GM23338 (cell line): Measurements from ENCODE around the gene AFF1. TPM values are rescaled to one million over a fixed set of nuclear protein-coding genes. Genes with fewer than 3 reads are reported as not detected.

Experiments used
- ATAC-seq: fragments of 200-7000 bp; cut with Tn5 transposase; 3 replicates; pipeline ENCODE4 v1.9.1; 2020
- DNase-seq: peaks from one replicate; pipeline ENCODE4 v3.0.0-alpha.2; 2015; ENCODE audit warnings: low spot score
- H2AFZ ChIP-seq: fragments of 200-600 bp; sonication (generic); 2 replicates; pipeline ENCODE4 v1.8.0; 2016; ENCODE audit warnings: antibody characterized with exemption, mild to moderate bottlenecking, moderate library complexity
- H3F3A ChIP-seq: fragments of 200-600 bp; sonication (generic); replicated peaks from 2 replicates; pipeline ENCODE4 v1.8.0; 2017; ENCODE audit warnings: antibody characterized with exemption, mixed run types, low read depth
- H3K27ac ChIP-seq: fragments of 200-600 bp; sonication (generic); 2 replicates; pipeline ENCODE4 v1.6.1; 2016; ENCODE audit warnings: low read depth
- H3K27me3 ChIP-seq: fragments of 200-600 bp; sonication (generic); 2 replicates; pipeline ENCODE4 v1.8.0; 2016; ENCODE audit warnings: mild to moderate bottlenecking, mixed run types, moderate library complexity; ENCODE audit not compliant: insufficient read depth
- H3K36me3 ChIP-seq: fragments of 200-600 bp; sonication (generic); 2 replicates; pipeline ENCODE4 v1.8.0; 2016; ENCODE audit warnings: mild to moderate bottlenecking; ENCODE audit not compliant: insufficient read depth
- H3K4me1 ChIP-seq: fragments of 200-600 bp; sonication (generic); 2 replicates; pipeline ENCODE4 v1.8.0; 2016; ENCODE audit warnings: mild to moderate bottlenecking, moderate library complexity; ENCODE audit not compliant: insufficient read depth
- H3K4me2 ChIP-seq: fragments of 200-600 bp; sonication (generic); 2 replicates; pipeline ENCODE4 v1.7.1; 2017; ENCODE audit warnings: mixed run types
- H3K4me3 ChIP-seq: fragments of 200-600 bp; sonication (generic); 2 replicates; pipeline ENCODE4 v1.6.1; 2016; ENCODE audit warnings: mixed run types
- H3K79me2 ChIP-seq: fragments of 200-600 bp; sonication (generic); replicated peaks from 2 replicates; pipeline ENCODE4 v1.8.0; 2017; ENCODE audit warnings: mild to moderate bottlenecking; ENCODE audit not compliant: insufficient read depth
- H3K9me2 ChIP-seq: fragments of 200-600 bp; sonication (generic); 2 replicates; pipeline ENCODE4 v1.8.0; 2017; ENCODE audit not compliant: insufficient read depth
- H4K20me1 ChIP-seq: fragments of 200-600 bp; sonication (generic); replicated peaks from 2 replicates; pipeline ENCODE4 v1.8.0; 2017; ENCODE audit warnings: mild to moderate bottlenecking; ENCODE audit not compliant: insufficient read depth
- H3K27ac Mint-ChIP-seq: 2 replicates; pipeline ENCODE4 v1.8.0; 2020; ENCODE audit warnings: inconsistent platforms, mild to moderate bottlenecking, moderate library complexity, mixed read lengths
- H3K27me3 Mint-ChIP-seq: 3 replicates; pipeline ENCODE4 v1.8.0; 2022; ENCODE audit warnings: low read depth, mild to moderate bottlenecking, moderate library complexity, mixed read lengths, inconsistent platforms; ENCODE audit not compliant: insufficient read depth, poor library complexity
- H3K36me3 Mint-ChIP-seq: 3 replicates; pipeline ENCODE4 v1.8.0; 2021; ENCODE audit warnings: low read depth, mild to moderate bottlenecking, inconsistent platforms, moderate library complexity, mixed read lengths
- H3K4me1 Mint-ChIP-seq: 3 replicates; pipeline ENCODE4 v1.8.0; 2020; ENCODE audit warnings: mild to moderate bottlenecking, inconsistent platforms, mixed read lengths
- H3K4me3 Mint-ChIP-seq: 3 replicates; pipeline ENCODE4 v1.8.0; 2021; ENCODE audit warnings: moderate library complexity, mild to moderate bottlenecking, inconsistent platforms, mixed read lengths
- H3K9me3 Mint-ChIP-seq: 3 replicates; pipeline ENCODE4 v1.8.0; 2020; ENCODE audit warnings: moderate library complexity, mild to moderate bottlenecking, inconsistent platforms, mixed read lengths
- CREB1 ChIP-seq: fragments of 250-450 bp; sonication (Bioruptor Pico); IDR thresholded peaks from 2 replicates; pipeline ENCODE4 v1.5.0; 2020; ENCODE audit warnings: low read depth, mild to moderate bottlenecking, moderate library complexity
- CTCF ChIP-seq, 2 experiments: fragments of 200-600 bp in 1 of 2; sonication (generic) in 1 of 2; conservative IDR thresholded peaks; 2 replicates each; pipeline versions ENCODE4 v1.5.1 to v1.6.1; 2016 to 2017; ENCODE audit warnings: antibody characterized with exemption in 2 of 2, low read depth in 2 of 2, mild to moderate bottlenecking in 2 of 2, moderate library complexity in 1 of 2
- ETS1 ChIP-seq: IDR thresholded peaks from 2 replicates; pipeline ENCODE4 v1.6.1; 2016; ENCODE audit warnings: antibody characterized with exemption
- EZH2 ChIP-seq: fragments of 200-600 bp; sonication (generic); IDR thresholded peaks from one replicate; pipeline ENCODE4 v1.8.0; 2017; ENCODE audit warnings: antibody characterized with exemption, mild to moderate bottlenecking, low read depth; ENCODE audit not compliant: unreplicated experiment
- EZH2phosphoT487 ChIP-seq: fragments of 200-600 bp; sonication (generic); IDR thresholded peaks from one replicate; pipeline ENCODE4 v1.8.1; 2018; ENCODE audit warnings: antibody characterized with exemption; ENCODE audit not compliant: unreplicated experiment
- JUNB ChIP-seq: IDR thresholded peaks from one replicate; pipeline ENCODE4 v1.6.1; 2016; ENCODE audit warnings: antibody characterized with exemption; ENCODE audit not compliant: unreplicated experiment
- NANOG ChIP-seq: IDR thresholded peaks from 2 replicates; pipeline ENCODE4 v1.6.1; 2016; ENCODE audit warnings: antibody characterized with exemption, borderline replicate concordance
- POLR2AphosphoS5 ChIP-seq: IDR thresholded peaks from 2 replicates; pipeline ENCODE4 v1.6.1; 2016; ENCODE audit warnings: antibody characterized with exemption, low read depth
- REST ChIP-seq: IDR thresholded peaks from one replicate; pipeline ENCODE4 v1.6.1; 2018; ENCODE audit warnings: antibody characterized with exemption; ENCODE audit not compliant: unreplicated experiment
- STAT1 ChIP-seq: IDR thresholded peaks from one replicate; pipeline ENCODE4 v1.6.1; 2016; ENCODE audit warnings: antibody characterized with exemption; ENCODE audit not compliant: unreplicated experiment
- ZNF114 ChIP-seq: fragments of 250-450 bp; sonication (Bioruptor Pico); IDR thresholded peaks from 2 replicates; pipeline ENCODE4 v1.5.0; 2020; ENCODE audit warnings: mild to moderate bottlenecking, moderate library complexity
- ZNF331 ChIP-seq: fragments of 250-450 bp; sonication (Bioruptor Pico); IDR thresholded peaks from 2 replicates; pipeline ENCODE4 v1.5.0; 2020; ENCODE audit warnings: low read depth, mild to moderate bottlenecking, moderate library complexity
- ZNF462 ChIP-seq: fragments of 250-450 bp; sonication (Bioruptor Pico); IDR thresholded peaks from 2 replicates; pipeline ENCODE4 v1.5.0; 2020; ENCODE audit warnings: mild to moderate bottlenecking, moderate library complexity
- polyA plus RNA-seq: library from polyadenylated mRNA; unstranded; fragments of >200 nt; fragmentation: Nextera tagmentation; extraction: Ambion mirVana; gene quantifications from 2 replicates; pipeline ENCODE4 v1.2.1, GENCODE V29; 2016
- total RNA-seq: library from RNA; depleted of rRNA; stranded (reverse); fragments of >200 nt; shearing (Covaris generic); gene quantifications from 2 replicates; pipeline ENCODE4 v1.2.3, GENCODE V29; 2014

Gene AFF1
- total and polyA plus RNA-seq, 2 experiments from 2014 or later = 42.6 to 67.2 TPM

GRCh38 chr4:87054900-87055299 lies 120.1 kb downstream of the AFF1 start:
- Mint-ChIP-seq H3K27me3 (peaks cover 3% of the 10 kb centered on the region), H3K4me1 (peaks cover 64% of the 10 kb centered on the region), H3K36me3 (peaks cover 15% of the 10 kb centered on the region), H3K9me3 (no peaks in the 10 kb centered on the region), H3K27ac (peak overlapping the region; percentile 77), H3K4me3 (no peak overlapping the region)
- no peaks in the 10 kb centered on the region for H3F3A ChIP-seq
- H3K9me2 ChIP-seq = no peaks in the 10 kb centered on the region
- peak overlapping the region; percentile 11; the same call in 1 of the 2 replicates for H3K27ac ChIP-seq
- peaks cover 9% of the 10 kb centered on the region; the same call in 1 of the 2 replicates for H4K20me1 ChIP-seq
- H3K4me2 ChIP-seq = 0 out of 2 replicates have a peak overlapping the region, but pooled peaks have one; percentile 8
- ATAC-seq (no peak), DNase-seq (no peak)
- H3K4me1 ChIP-seq = peaks cover 48% of the 10 kb centered on the region
- TF ChIP-seq ETS1 (no peak), REST (no peak), JUNB (no peak), ZNF462 (CRISPR knock-in tag) (no peak), CREB1 (CRISPR knock-in tag) (no peak), ZNF114 (CRISPR knock-in tag) (no peak), POLR2AphosphoS5 (no peak), EZH2 (no peak), CTCF (conservative IDR thresholded peaks at IDR 0.05; ENCODE audit: low read depth in 2 of 2) (no peak), EZH2phosphoT487 (no peak), ZNF331 (CRISPR knock-in tag) (no peak), STAT1 (no peak), NANOG (no peak)
- peaks cover 4% of the 10 kb centered on the region; the same call in 1 of the 2 replicates for H3K36me3 ChIP-seq
- H3K79me2 ChIP-seq = peaks cover 89% of the 10 kb centered on the region
- H2AFZ ChIP-seq = no peak overlapping the region
- H3K27me3 ChIP-seq = no peaks in the 10 kb centered on the region
- no peak overlapping the region for H3K4me3 ChIP-seq
